Posterior cingulate gyrus (tissue), 11 donors: ENCODE results near the gene CCNQ.

Experiments
- DNase-seq, 10 donors: peaks; one replicate each; pipeline versions ENCODE4 v3.0.0 to v3.0.0-alpha.2; 2020 to 2021; ENCODE audit warnings: mixed read lengths in 3 of 10
- intact Hi-C: fragments of 100-400 bp; cut with DNase I; formaldehyde crosslinking; loops from one replicate; pipeline ENCODE4 v1.15.1; 2023

CCNQ gene

GRCh38 chrX:153580700-153581386, 18.1 kb downstream of the CCNQ start:
- DNase-seq = no peak
- intact Hi-C loops = no loop called here

GRCh38 chrX:153578889-153579288, 20.1 kb downstream of the CCNQ start:
- intact Hi-C loops = no loop called here

GRCh38 chrX:153578200-153578835, 20.6 kb downstream of the CCNQ start:
- intact Hi-C loops = no loop called here
- no peak for DNase-seq

More at GRCh38 chrX:153578889-153579288, 20.1 kb downstream of the CCNQ start:
- no peak for DNase-seq

GRCh38 chrX:153576961-153577360, 22.0 kb downstream of the CCNQ start:
- no peak for DNase-seq
- intact Hi-C loops = no loop called here

- intact Hi-C loops = no loop called here
- DNase-seq = no peak
These were observed 22.6 kb downstream of the CCNQ start for GRCh38 chrX:153576239-153576870.

GRCh38 chrX:153573984-153574383, 25.0 kb downstream of the CCNQ start:
- DNase-seq = no peak
- intact Hi-C loops = no loop called here

GRCh38 chrX:153572601-153573000, 26.3 kb downstream of the CCNQ start:
- no peak for DNase-seq
- intact Hi-C loops = no loop called here

GRCh38 chrX:153571534-153571908, 27.4 kb downstream of the CCNQ start:
- intact Hi-C loops = no loop called here
- DNase-seq = peak in 2 of 10 donors; percentile 29 to 84

GRCh38 chrX:153569475-153569874, 29.5 kb downstream of the CCNQ start:
- intact Hi-C loops = no loop called here

GRCh38 chrX:153568451-153569011, 30.4 kb downstream of the CCNQ start:
- intact Hi-C loops = no loop called here
- DNase-seq = no peak

More at GRCh38 chrX:153569475-153569874, 29.5 kb downstream of the CCNQ start:
- DNase-seq = no peak

GRCh38 chrX:153565996-153566580, 32.9 kb downstream of the CCNQ start:
- DNase-seq = no peak
- intact Hi-C loops = no loop called here

GRCh38 chrX:153564047-153564606, 34.8 kb downstream of the CCNQ start:
- intact Hi-C loops = no loop called here
- DNase-seq = no peak

- DNase-seq = no peak
- intact Hi-C loops = no loop called here
These were observed 36.4 kb downstream of the CCNQ start for GRCh38 chrX:153562546-153562945.

GRCh38 chrX:153561337-153561736, 37.6 kb downstream of the CCNQ start:
- intact Hi-C loops = no loop called here
- no peak for DNase-seq

- DNase-seq = no peak
- intact Hi-C loops = no loop called here
These were observed 38.5 kb downstream of the CCNQ start for GRCh38 chrX:153560466-153560865.

- intact Hi-C loops = no loop called here
- no peak for DNase-seq
These were observed 38.9 kb downstream of the CCNQ start for GRCh38 chrX:153560000-153560399.

- intact Hi-C loops = no loop called here
These were observed 41.2 kb downstream of the CCNQ start for GRCh38 chrX:153557618-153558355.

GRCh38 chrX:153556767-153557166, 42.2 kb downstream of the CCNQ start:
- intact Hi-C loops = no loop called here
- DNase-seq = no peak

More at GRCh38 chrX:153557618-153558355, 41.2 kb downstream of the CCNQ start:
- peak in 3 of 10 donors; percentile 48 to 92 (median 51) for DNase-seq

GRCh38 chrX:153554519-153555167, 44.3 kb downstream of the CCNQ start:
- intact Hi-C loops = loop anchor here (1.0 kb wide), 1 partner anchor 113 kb away; no protein-coding TSS in a partner anchor
- DNase-seq = peak; percentile 70 to 97 (median 84)
